ENCODE measurements around the gene ZNF837. TPM values are rescaled to one million over a fixed set of nuclear protein-coding genes. Genes with fewer than 3 reads are reported as not detected.

ZNF837 gene
- total and polyA plus RNA-seq, 2 of the 4 experiments (the other 2 are of a cell fraction): 0.54 to 1.2 TPM

- peak; percentile 57 for DNase-seq
- intact Hi-C loops (cut with micrococcal nuclease) (loop anchor here (2.0 kb wide), 1 partner anchor 21 kb away; no protein-coding TSS in a partner anchor), in situ Hi-C loops (cut with MboI; ENCODE audit: low sequenced_read_pairs) (no loop called here), dilution Hi-C loops (cut with HindIII; ENCODE audit: low sequenced_read_pairs, unreplicated experiment) (no loop called here)
- H3K23ac ChIP-seq (ENCODE audit: low read depth, low read length): peak overlapping the region; percentile 52; the same call in 1 of the 2 replicates
- H3K9me3 ChIP-seq (ENCODE audit: control insufficient read depth, insufficient read depth, low read length): no peaks in the 10 kb centered on the region
- ATAC-seq (ENCODE audit: low read depth): no peak
- TF ChIP-seq ELK1 (IDR thresholded peaks at IDR 0.05; ENCODE audit: borderline replicate concordance, low read depth, low read length) (no peak), FOS (IDR thresholded peaks at IDR 0.05; ENCODE audit: low read depth, low read length) (0 out of 2 replicates have a peak, but pooled peaks have one; percentile 10)
- no peak overlapping the region for H4K91ac ChIP-seq (ENCODE audit: insufficient read depth, low read depth, low read length)
- peak overlapping the region; percentile 87 for H3K4me2 ChIP-seq (ENCODE audit: low read depth, low read length)
- no peak overlapping the region for H2BK5ac ChIP-seq (ENCODE audit: low read depth, low read length, poor library complexity, severe bottlenecking)
- 92% methylated on average over 2 of the region's 6 CpGs; no CpG with 5 or more reads in 1 of the 2 experiments for WGBS, 2 experiments (ENCODE audit: extremely low coverage in 2 of 2, insufficient read length in 1 of 2)
- no peak overlapping the region for H2BK20ac ChIP-seq (ENCODE audit: low read depth, low read length)
- H3K18ac ChIP-seq (ENCODE audit: low read depth, low read length): no peak overlapping the region
- H3K4ac ChIP-seq (ENCODE audit: low read depth, low read length): no peak overlapping the region
- no TSS peak for BruUV-seq (replicated peaks)
- no peak overlapping the region for H2AFZ ChIP-seq (replicated peaks; ENCODE audit: low read length, poor library complexity)
- no peak overlapping the region for H3K14ac ChIP-seq (replicated peaks; ENCODE audit: low read depth, low read length)
- H3K4me3 ChIP-seq (ENCODE audit: insufficient read depth, low read depth, low read length): peak overlapping the region; percentile 32
- peaks cover 25 to 67% of the 10 kb centered on the region in 2 experiments for H3K79me1 ChIP-seq (ENCODE audit: low read depth in 1 of 2, low read length in 2 of 2)
- H3K9me1 ChIP-seq (ENCODE audit: insufficient read depth, low read length): peaks cover 11% of the 10 kb centered on the region
- peak overlapping the region; percentile 44 for H2AK9ac ChIP-seq (replicated peaks; ENCODE audit: low read depth, low read length, poor library complexity)
- H3K4me1 ChIP-seq (ENCODE audit: control insufficient read depth, insufficient read depth, low read length): peaks cover 2% of the 10 kb centered on the region; the same call in 1 of the 2 replicates
- H3K27ac ChIP-seq (ENCODE audit: insufficient read depth, low read length): no peak overlapping the region
- 0 out of 2 replicates have a peak overlapping the region, but pooled peaks have one; percentile 5 for H2AK5ac ChIP-seq (ENCODE audit: low read depth, low read length)
- H3K9ac ChIP-seq (ENCODE audit: low read depth, low read length): peak overlapping the region; percentile 47
- H4K5ac ChIP-seq (ENCODE audit: low read depth, low read length): no peak overlapping the region
- peaks cover under 1% of the 10 kb centered on the region; the same call in 1 of the 2 replicates for H4K20me1 ChIP-seq (ENCODE audit: insufficient read depth, low read length)
- H3K27me3 ChIP-seq (ENCODE audit: control insufficient read depth, insufficient read depth, low read length): no peaks in the 10 kb centered on the region
- H3K56ac ChIP-seq (ENCODE audit: extremely low read depth, insufficient read depth, low read length): no peak overlapping the region
- no peak overlapping the region for H2BK15ac ChIP-seq (ENCODE audit: low read depth, low read length)
- ChIA-PET CTCF (no interaction called here), POLR2A (ENCODE audit: unreplicated experiment) (no interaction called here)
- H3K36me3 ChIP-seq (ENCODE audit: control insufficient read depth, insufficient read depth, low read length): peaks cover 2% of the 10 kb centered on the region; the same call in 1 of the 2 replicates
- H4K8ac ChIP-seq (ENCODE audit: low read depth in 2 of 2, low read length in 2 of 2): no peak overlapping the region
- no peak overlapping the region for H2BK120ac ChIP-seq (ENCODE audit: low read depth, low read length)
These were observed 55.4 kb downstream of the ZNF837 start for GRCh38 chr19:58325311-58326022.

Measured in IMR-90 (cell line).